B cell (primary cell): ENCODE measurements around the gene SHH. TPM values are rescaled to one million over a fixed set of nuclear protein-coding genes. Genes with fewer than 3 reads are reported as not detected.

Source experiments
- ATAC-seq: fragments of 200-7000 bp; cut with Tn5 transposase; one replicate; pipeline ENCODE4 v1.10.0; 2021; ENCODE audit warnings: low read depth, mild to moderate bottlenecking, moderate number of reproducible peaks, moderate library complexity
- CTCF ChIA-PET: fragments of 350-600 bp; sonication (Branson Sonifier 250); formaldehyde crosslinking; loops from one replicate; lab custom pipeline; 2021; ENCODE audit warnings: antibody characterized with exemption, inconsistent platforms; lab: Charles Lee
- POLR2A ChIA-PET: fragments of 350-600 bp; sonication (Branson Sonifier 250); formaldehyde crosslinking; loops from one replicate; lab custom pipeline; 2021; ENCODE audit warnings: antibody characterized with exemption; lab: Charles Lee
- DNase-seq: peaks from one replicate; pipeline ENCODE4 v3.0.0; 2013
- H2AFZ ChIP-seq: 2 replicates; pipeline ENCODE4 v1.6.1; 2012; ENCODE audit warnings: mild to moderate bottlenecking, low read depth, low read length; ENCODE audit not compliant: insufficient read depth, poor library complexity, severe bottlenecking
- H3K27ac ChIP-seq, 2 donors: 1 replicate in 1 of 2; 2 replicates in 1 of 2; pipeline ENCODE4 v1.5.1; 2012 to 2013; ENCODE audit warnings: low read length in 2 of 2, mild to moderate bottlenecking in 2 of 2, moderate library complexity in 1 of 2
- H3K27me3 ChIP-seq, 4 experiments: fragments of 200-600 bp in 1 of 4; sonication (generic) in 1 of 4; replicated peaks in 1 of 4; 1 replicate in 2 of 4; 2 replicates in 2 of 4; pipeline versions ENCODE4 v1.6.1 to v1.7.0; 2013 to 2016; ENCODE audit warnings: low read length in 3 of 4, mild to moderate bottlenecking in 2 of 4, mixed read lengths in 1 of 4, moderate library complexity in 1 of 4; ENCODE audit not compliant: insufficient read depth in 4 of 4, control insufficient read depth in 3 of 4; ENCODE audit errors: control extremely low read depth in 1 of 4
- H3K36me3 ChIP-seq, 2 experiments: replicated peaks in 1 of 2; 1 replicate in 1 of 2; 2 replicates in 1 of 2; pipeline versions ENCODE4 v1.6.1 to v1.7.1; 2013; ENCODE audit warnings: low read length in 1 of 2; ENCODE audit not compliant: insufficient read depth in 2 of 2, control insufficient read depth in 1 of 2; ENCODE audit errors: control extremely low read depth in 1 of 2, extremely low read depth in 1 of 2
- H3K4me1 ChIP-seq, 2 donors: fragments of 200-600 bp in 1 of 2; sonication (generic) in 1 of 2; 1 replicate in 1 of 2; 2 replicates in 1 of 2; pipeline versions ENCODE4 v1.5.1 to v1.6.1; 2013 to 2017; ENCODE audit warnings: low read length in 2 of 2; ENCODE audit not compliant: control insufficient read depth in 2 of 2, insufficient read depth in 2 of 2
- H3K4me2 ChIP-seq: replicated peaks from 2 replicates; pipeline ENCODE3; 2012; ENCODE audit warnings: mild to moderate bottlenecking, low read depth, low read length; ENCODE audit not compliant: poor library complexity, severe bottlenecking
- H3K4me3 ChIP-seq, 5 experiments: fragments of 200-600 bp in 1 of 5; sonication (generic) in 1 of 5; 1 replicate in 3 of 5; 2 replicates in 2 of 5; pipeline versions ENCODE4 v1.5.1 to v1.7.0; 2011 to 2016; ENCODE audit warnings: low read length in 4 of 5, mild to moderate bottlenecking in 4 of 5, low read depth in 2 of 5, control low read depth in 1 of 5, moderate library complexity in 1 of 5; ENCODE audit not compliant: insufficient read depth in 1 of 5; ENCODE audit errors: control extremely low read depth in 1 of 5, extremely low read depth in 1 of 5
- H3K79me2 ChIP-seq: fragments of 200-600 bp; sonication (generic); one replicate; pipeline ENCODE4 v1.6.0; 2016; ENCODE audit warnings: low read length; ENCODE audit not compliant: control insufficient read depth, insufficient read depth
- H3K9ac ChIP-seq: fragments of 200-600 bp; sonication (generic); 2 replicates; pipeline ENCODE4 v1.6.1; 2017; ENCODE audit warnings: mild to moderate bottlenecking, low read length, moderate library complexity
- H3K9me3 ChIP-seq, 3 donors: one replicate each; pipeline versions ENCODE4 v1.6.1 to v1.7.1; 2013; ENCODE audit warnings: low read length in 2 of 3; ENCODE audit not compliant: control insufficient read depth in 2 of 3, insufficient read depth in 1 of 3; ENCODE audit errors: control extremely low read depth in 1 of 3
- H4K20me1 ChIP-seq: 2 replicates; pipeline ENCODE4 v1.6.0; 2012; ENCODE audit warnings: mild to moderate bottlenecking, low read length; ENCODE audit not compliant: insufficient read depth, control insufficient read depth, poor library complexity, severe bottlenecking
- H3K27ac Mint-ChIP-seq: one replicate; pipeline ENCODE4 v1.8.0; 2021; ENCODE audit warnings: mixed read lengths
- H3K27me3 Mint-ChIP-seq: one replicate; pipeline ENCODE4 v1.8.0; 2021; ENCODE audit warnings: mixed read lengths
- H3K4me1 Mint-ChIP-seq: one replicate; pipeline ENCODE4 v1.8.0; 2021; ENCODE audit warnings: mixed read lengths
- H3K4me3 Mint-ChIP-seq: one replicate; pipeline ENCODE4 v1.8.0; 2021; ENCODE audit warnings: mixed read lengths
- H3K9me3 Mint-ChIP-seq: one replicate; pipeline ENCODE4 v1.8.0; 2022; ENCODE audit warnings: mixed read lengths; ENCODE audit not compliant: insufficient read depth
- CTCF ChIP-seq: fragments of 200-600 bp; IDR thresholded peaks from one replicate; pipeline ENCODE4 v1.8.0; 2022; ENCODE audit warnings: antibody characterized with exemption, mild to moderate bottlenecking
- EZH2 ChIP-seq: IDR thresholded peaks from 2 replicates; pipeline ENCODE4 v1.6.1; 2012; ENCODE audit warnings: borderline replicate concordance, low read depth, mild to moderate bottlenecking, moderate library complexity, low read length; ENCODE audit not compliant: insufficient read depth, poor library complexity, severe bottlenecking
- WGBS: methylation state at CpG from one replicate; pipeline ENCODE4 v1.1.5; 2013; ENCODE audit warnings: missing lambda C conversion rate; ENCODE audit not compliant: insufficient coverage; 5-methylcytosine and 5-hydroxymethylcytosine counted together
- intact Hi-C: fragments of 100-400 bp; cut with micrococcal nuclease; formaldehyde crosslinking; loops from one replicate; pipeline ENCODE4 v1.10.0; 2022
- polyA plus RNA-seq: library from polyadenylated mRNA; depleted of rRNA; stranded (reverse); fragments of >200 nt; gene quantifications from 2 replicates; pipeline ENCODE4 v1.2.3, GENCODE V29; 2012
- total RNA-seq, 2 donors: library from RNA; stranded (reverse); fragments of 120-200 nt in 1 of 2; gene quantifications; 1 replicate in 1 of 2; 2 replicates in 1 of 2; pipeline versions ENCODE4 v1.2.3 to v1.2.4, GENCODE V29; 2013 to 2022

The SHH gene
- total and polyA plus RNA-seq, 2 donors (not counting 1 experiment from before 2014, with no cell fraction given), result not detected

DNA sequence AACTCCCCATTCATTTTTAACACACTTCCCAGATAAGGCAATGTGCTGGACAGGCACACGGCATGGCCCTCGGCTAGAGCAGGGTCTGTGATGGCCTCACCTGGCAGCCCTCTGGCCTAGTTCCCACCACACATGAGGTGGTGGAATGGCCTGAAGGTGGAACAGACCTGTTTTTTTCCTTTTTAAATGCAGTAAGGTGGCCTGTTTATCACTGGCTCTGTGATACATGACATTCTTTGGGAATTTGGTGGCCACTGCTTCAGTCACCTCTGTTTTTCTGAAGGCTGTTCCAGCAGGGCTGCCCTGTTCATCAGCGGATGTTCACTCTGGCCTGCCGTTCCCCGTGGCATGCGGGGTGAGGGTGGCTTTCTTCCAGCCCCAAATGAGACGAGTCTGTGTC lies 36.6 kb downstream of the SHH start:
- no peak overlapping the region for H3K27ac Mint-ChIP-seq
- peaks cover 21% of the 10 kb centered on the region for H3K79me2 ChIP-seq
- no peaks in the 10 kb centered on the region for H3K9me3 ChIP-seq
- no peaks in the 10 kb centered on the region for H3K4me1 Mint-ChIP-seq
- DNase-seq, result no peak
- H3K27me3 ChIP-seq, result no peaks in the 10 kb centered on the region
- ChIA-PET CTCF (interaction anchor here (1.6 kb wide), 1 partner anchor 177 kb away, joined by 4 read pairs; no protein-coding TSS in a partner anchor), POLR2A (no interaction called here)
- H3K4me3 Mint-ChIP-seq, result no peak overlapping the region
- no peak overlapping the region for H2AFZ ChIP-seq
- no peak overlapping the region for H3K27ac ChIP-seq
- 97% methylated on average over 6 of the region's 7 CpGs for WGBS
- no peak overlapping the region for H3K9ac ChIP-seq
- no peaks in the 10 kb centered on the region for H3K9me3 Mint-ChIP-seq
- no peaks in the 10 kb centered on the region for H3K4me1 ChIP-seq
- no peak overlapping the region for H3K4me3 ChIP-seq
- ATAC-seq, result no peak
- peaks cover 47% of the 10 kb centered on the region for H4K20me1 ChIP-seq
- H3K27me3 Mint-ChIP-seq, result no peaks in the 10 kb centered on the region
- H3K36me3 ChIP-seq, result peaks cover 0 to 91% of the 10 kb centered on the region in 2 experiments
- intact Hi-C loops, result no loop called here
- no peak overlapping the region for H3K4me2 ChIP-seq
- TF ChIP-seq EZH2 (no peak), CTCF (no peak)

- no peak overlapping the region for H3K4me3 ChIP-seq
- no peak overlapping the region for H3K4me3 Mint-ChIP-seq
- H4K20me1 ChIP-seq, result peaks cover 48% of the 10 kb centered on the region
- no peak overlapping the region for H2AFZ ChIP-seq
- WGBS, result 96% methylated on average over 11 of the region's 14 CpGs
- H3K27me3 ChIP-seq, result no peaks in the 10 kb centered on the region
- CTCF ChIA-PET, result interaction anchor here (10.3 kb wide), 1 partner anchor 177 kb away, joined by 199 read pairs; no protein-coding TSS in a partner anchor
- TF ChIP-seq CTCF (no peak), EZH2 (no peak)
- H3K4me2 ChIP-seq, result no peak overlapping the region
- no peaks in the 10 kb centered on the region for H3K4me1 ChIP-seq
- peak overlapping the region; percentile 46 for H3K27ac Mint-ChIP-seq
- ATAC-seq, result no peak
- H3K4me1 Mint-ChIP-seq, result no peaks in the 10 kb centered on the region
- no peak for DNase-seq
- no peak overlapping the region for H3K9ac ChIP-seq
- intact Hi-C loops, result no loop called here
- H3K9me3 ChIP-seq, result no peaks in the 10 kb centered on the region
- no peak overlapping the region for H3K27ac ChIP-seq
- no peaks in the 10 kb centered on the region for H3K9me3 Mint-ChIP-seq
- H3K27me3 Mint-ChIP-seq, result no peaks in the 10 kb centered on the region
- peaks cover 26% of the 10 kb centered on the region for H3K79me2 ChIP-seq
- POLR2A ChIA-PET, result no interaction called here
- peaks cover 0 to 91% of the 10 kb centered on the region in 2 experiments for H3K36me3 ChIP-seq
Measured at GRCh38 chr7:155774947-155775346, 37.3 kb downstream of the SHH start.
